ENCODE results near the gene NHERF1. TPM values are rescaled to one million over a fixed set of nuclear protein-coding genes. Genes with fewer than 3 reads are reported as not detected.

NHERF1 gene
- total and polyA plus RNA-seq, 2 of the 13 experiments (the other 11 are each of a cell fraction or from before 2014, with no cell fraction given), result 169 to 269 TPM

DNA sequence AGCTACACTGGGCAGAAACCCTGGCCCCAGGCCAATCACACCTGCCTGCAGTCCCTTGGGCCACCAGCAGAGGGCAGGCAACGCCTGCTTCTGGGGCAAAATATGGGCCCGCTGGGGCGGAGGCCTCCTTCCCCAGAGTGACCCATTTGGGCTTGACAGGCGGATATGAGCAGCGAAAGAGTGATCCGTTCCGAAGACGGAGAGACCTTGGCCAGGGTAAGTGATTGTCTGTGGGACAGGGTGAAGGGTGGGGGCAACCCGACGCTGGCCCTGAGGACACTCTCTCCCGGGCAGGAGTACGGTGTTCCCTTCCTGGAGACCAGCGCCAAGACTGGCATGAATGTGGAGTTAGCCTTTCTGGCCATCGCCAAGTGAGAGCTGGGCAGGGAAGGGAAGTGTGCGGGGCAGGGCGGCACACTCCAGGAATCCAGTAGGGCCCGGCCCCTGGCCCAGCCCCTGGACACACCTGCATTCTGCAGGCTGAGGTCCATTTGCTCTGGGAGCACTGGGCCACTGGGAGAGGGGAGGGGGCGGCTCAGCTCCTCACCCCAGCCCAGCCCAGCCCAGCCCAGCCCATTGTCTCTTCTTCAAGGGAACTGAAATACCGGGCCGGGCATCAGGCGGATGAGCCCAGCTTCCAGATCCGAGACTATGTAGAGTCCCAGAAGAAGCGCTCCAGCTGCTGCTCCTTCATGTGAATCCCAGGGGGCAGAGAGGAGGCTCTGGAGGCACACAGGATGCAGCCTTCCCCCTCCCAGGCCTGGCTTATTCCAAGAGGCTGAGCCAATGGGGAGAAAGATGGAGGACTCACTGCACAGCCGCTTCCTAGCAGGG lies 3.5 kb upstream of the NHERF1 start (continued):
- TF ChIP-seq, protein P1, sequence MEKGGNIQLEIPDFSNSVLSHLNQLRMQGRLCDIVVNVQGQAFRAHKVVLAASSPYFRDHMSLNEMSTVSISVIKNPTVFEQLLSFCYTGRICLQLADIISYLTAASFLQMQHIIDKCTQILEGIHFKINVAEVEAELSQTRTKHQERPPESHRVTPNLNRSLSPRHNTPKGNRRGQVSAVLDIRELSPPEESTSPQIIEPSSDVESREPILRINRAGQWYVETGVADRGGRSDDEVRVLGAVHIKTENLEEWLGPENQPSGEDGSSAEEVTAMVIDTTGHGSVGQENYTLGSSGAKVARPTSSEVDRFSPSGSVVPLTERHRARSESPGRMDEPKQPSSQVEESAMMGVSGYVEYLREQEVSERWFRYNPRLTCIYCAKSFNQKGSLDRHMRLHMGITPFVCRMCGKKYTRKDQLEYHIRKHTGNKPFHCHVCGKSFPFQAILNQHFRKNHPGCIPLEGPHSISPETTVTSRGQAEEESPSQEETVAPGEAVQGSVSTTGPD (CRISPR knock-in tag; IDR thresholded peaks at IDR 0.05), result no peak
- TF ChIP-seq HNRNPK (IDR thresholded peaks at IDR 0.05; ENCODE audit: low read depth, low read length, poor library complexity, severe bottlenecking) (no peak), IKZF4 (CRISPR knock-in tag; IDR thresholded peaks at IDR 0.05; ENCODE audit: borderline replicate concordance, low read depth, not compliant biosample characterization) (no peak), MAZ (IDR thresholded peaks at IDR 0.05; ENCODE audit: borderline replicate concordance, low read depth, low read length) (peak; percentile 76), MAZ (CRISPR knock-in tag; IDR thresholded peaks at IDR 0.05; ENCODE audit: low read depth) (peak; percentile 79; the same call in 1 of the 2 replicates), ZNF570 (CRISPR knock-in tag; IDR thresholded peaks at IDR 0.05; ENCODE audit: borderline replicate concordance) (no peak), ELF3 (CRISPR knock-in tag; IDR thresholded peaks at IDR 0.05) (peak; percentile 73), GLI4 (CRISPR knock-in tag; IDR thresholded peaks at IDR 0.05; ENCODE audit: borderline replicate concordance) (no peak), RFX3 (CRISPR knock-in tag; IDR thresholded peaks at IDR 0.05) (no peak), ZFP37 (CRISPR knock-in tag; IDR thresholded peaks at IDR 0.05; ENCODE audit: borderline replicate concordance) (peak; percentile 74; the same call in 1 of the 2 replicates), PTBP1 (IDR thresholded peaks at IDR 0.05; ENCODE audit: low read depth, low read length, poor library complexity, severe bottlenecking) (peak; percentile 35), ZMAT3 (CRISPR knock-in tag; conservative IDR thresholded peaks at IDR 0.05) (peak; percentile 59; the same call in 1 of the 2 replicates), FOXO1 (CRISPR knock-in tag; IDR thresholded peaks at IDR 0.05) (peak; percentile 65), KLF11 (CRISPR knock-in tag; IDR thresholded peaks at IDR 0.05) (no peak), ZNF891 (CRISPR knock-in tag; IDR thresholded peaks at IDR 0.05) (no peak), ZKSCAN1 (IDR thresholded peaks at IDR 0.05; ENCODE audit: low read length) (no peak), POGZ (CRISPR knock-in tag; IDR thresholded peaks at IDR 0.05) (no peak), KLF15 (CRISPR knock-in tag; IDR thresholded peaks at IDR 0.05; ENCODE audit: borderline replicate concordance) (no peak), THAP11 (CRISPR knock-in tag; IDR thresholded peaks at IDR 0.05) (peak; percentile 72), RELA (CRISPR knock-in tag; IDR thresholded peaks at IDR 0.05) (0 out of 2 replicates have a peak, but pooled peaks have one; percentile 27)
- TF ChIP-seq, protein P2, sequence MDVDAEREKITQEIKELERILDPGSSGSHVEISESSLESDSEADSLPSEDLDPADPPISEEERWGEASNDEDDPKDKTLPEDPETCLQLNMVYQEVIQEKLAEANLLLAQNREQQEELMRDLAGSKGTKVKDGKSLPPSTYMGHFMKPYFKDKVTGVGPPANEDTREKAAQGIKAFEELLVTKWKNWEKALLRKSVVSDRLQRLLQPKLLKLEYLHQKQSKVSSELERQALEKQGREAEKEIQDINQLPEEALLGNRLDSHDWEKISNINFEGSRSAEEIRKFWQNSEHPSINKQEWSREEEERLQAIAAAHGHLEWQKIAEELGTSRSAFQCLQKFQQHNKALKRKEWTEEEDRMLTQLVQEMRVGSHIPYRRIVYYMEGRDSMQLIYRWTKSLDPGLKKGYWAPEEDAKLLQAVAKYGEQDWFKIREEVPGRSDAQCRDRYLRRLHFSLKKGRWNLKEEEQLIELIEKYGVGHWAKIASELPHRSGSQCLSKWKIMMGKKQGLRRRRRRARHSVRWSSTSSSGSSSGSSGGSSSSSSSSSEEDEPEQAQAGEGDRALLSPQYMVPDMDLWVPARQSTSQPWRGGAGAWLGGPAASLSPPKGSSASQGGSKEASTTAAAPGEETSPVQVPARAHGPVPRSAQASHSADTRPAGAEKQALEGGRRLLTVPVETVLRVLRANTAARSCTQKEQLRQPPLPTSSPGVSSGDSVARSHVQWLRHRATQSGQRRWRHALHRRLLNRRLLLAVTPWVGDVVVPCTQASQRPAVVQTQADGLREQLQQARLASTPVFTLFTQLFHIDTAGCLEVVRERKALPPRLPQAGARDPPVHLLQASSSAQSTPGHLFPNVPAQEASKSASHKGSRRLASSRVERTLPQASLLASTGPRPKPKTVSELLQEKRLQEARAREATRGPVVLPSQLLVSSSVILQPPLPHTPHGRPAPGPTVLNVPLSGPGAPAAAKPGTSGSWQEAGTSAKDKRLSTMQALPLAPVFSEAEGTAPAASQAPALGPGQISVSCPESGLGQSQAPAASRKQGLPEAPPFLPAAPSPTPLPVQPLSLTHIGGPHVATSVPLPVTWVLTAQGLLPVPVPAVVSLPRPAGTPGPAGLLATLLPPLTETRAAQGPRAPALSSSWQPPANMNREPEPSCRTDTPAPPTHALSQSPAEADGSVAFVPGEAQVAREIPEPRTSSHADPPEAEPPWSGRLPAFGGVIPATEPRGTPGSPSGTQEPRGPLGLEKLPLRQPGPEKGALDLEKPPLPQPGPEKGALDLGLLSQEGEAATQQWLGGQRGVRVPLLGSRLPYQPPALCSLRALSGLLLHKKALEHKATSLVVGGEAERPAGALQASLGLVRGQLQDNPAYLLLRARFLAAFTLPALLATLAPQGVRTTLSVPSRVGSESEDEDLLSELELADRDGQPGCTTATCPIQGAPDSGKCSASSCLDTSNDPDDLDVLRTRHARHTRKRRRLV (CRISPR knock-in tag; IDR thresholded peaks at IDR 0.05), result no peak; the same call in 1 of the 2 replicates
- TF ChIP-seq, protein P3, sequence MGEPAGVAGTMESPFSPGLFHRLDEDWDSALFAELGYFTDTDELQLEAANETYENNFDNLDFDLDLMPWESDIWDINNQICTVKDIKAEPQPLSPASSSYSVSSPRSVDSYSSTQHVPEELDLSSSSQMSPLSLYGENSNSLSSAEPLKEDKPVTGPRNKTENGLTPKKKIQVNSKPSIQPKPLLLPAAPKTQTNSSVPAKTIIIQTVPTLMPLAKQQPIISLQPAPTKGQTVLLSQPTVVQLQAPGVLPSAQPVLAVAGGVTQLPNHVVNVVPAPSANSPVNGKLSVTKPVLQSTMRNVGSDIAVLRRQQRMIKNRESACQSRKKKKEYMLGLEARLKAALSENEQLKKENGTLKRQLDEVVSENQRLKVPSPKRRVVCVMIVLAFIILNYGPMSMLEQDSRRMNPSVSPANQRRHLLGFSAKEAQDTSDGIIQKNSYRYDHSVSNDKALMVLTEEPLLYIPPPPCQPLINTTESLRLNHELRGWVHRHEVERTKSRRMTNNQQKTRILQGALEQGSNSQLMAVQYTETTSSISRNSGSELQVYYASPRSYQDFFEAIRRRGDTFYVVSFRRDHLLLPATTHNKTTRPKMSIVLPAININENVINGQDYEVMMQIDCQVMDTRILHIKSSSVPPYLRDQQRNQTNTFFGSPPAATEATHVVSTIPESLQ (CRISPR knock-in tag; conservative IDR thresholded peaks at IDR 0.05), result peak; percentile 78; the same call in 1 of the 2 replicates
